ENCODE measurements around the gene HLA-DMB. TPM values are rescaled to one million over a fixed set of nuclear protein-coding genes. Genes with fewer than 3 reads are reported as not detected.

Gene HLA-DMB
- total RNA-seq, 1 experiment from 2014 or later = 1.7 TPM

GRCh38 chr6:32890831-32891230 is 50.0 kb downstream of the HLA-DMB start:
- H3K9me3 Mint-ChIP-seq = no peaks in the 10 kb centered on the region; a peak in 2 of 5 replicates
- H3K4me3 Mint-ChIP-seq = no peak overlapping the region
- H3K9ac ChIP-seq (ENCODE audit: extremely low read depth, insufficient read length, low read length) = no peak overlapping the region
- no peak overlapping the region for H4K8ac ChIP-seq (replicated peaks; ENCODE audit: insufficient read length, low read depth, low read length)
- peaks cover 3% of the 10 kb centered on the region; the same call in 1 of the 2 replicates for H3K4me1 ChIP-seq (ENCODE audit: insufficient read depth, low read length)
- H2AK5ac ChIP-seq (ENCODE audit: insufficient read length, low read length) = no peak overlapping the region
- H3K36me3 Mint-ChIP-seq (ENCODE audit: insufficient read depth in 1 of 3, low read depth in 3 of 3) = peaks cover 0 to 2% (median 0%) of the 10 kb centered on the region in 3 experiments; a peak in 2 of 7 replicates
- H4K5ac ChIP-seq (ENCODE audit: insufficient read length, low read depth, low read length) = no peak overlapping the region
- no peak overlapping the region for H3T11ph ChIP-seq (ENCODE audit: low read length)
- H2BK12ac ChIP-seq (ENCODE audit: insufficient read length, low read depth, low read length) = no peak overlapping the region
- TF ChIP-seq, protein P1, sequence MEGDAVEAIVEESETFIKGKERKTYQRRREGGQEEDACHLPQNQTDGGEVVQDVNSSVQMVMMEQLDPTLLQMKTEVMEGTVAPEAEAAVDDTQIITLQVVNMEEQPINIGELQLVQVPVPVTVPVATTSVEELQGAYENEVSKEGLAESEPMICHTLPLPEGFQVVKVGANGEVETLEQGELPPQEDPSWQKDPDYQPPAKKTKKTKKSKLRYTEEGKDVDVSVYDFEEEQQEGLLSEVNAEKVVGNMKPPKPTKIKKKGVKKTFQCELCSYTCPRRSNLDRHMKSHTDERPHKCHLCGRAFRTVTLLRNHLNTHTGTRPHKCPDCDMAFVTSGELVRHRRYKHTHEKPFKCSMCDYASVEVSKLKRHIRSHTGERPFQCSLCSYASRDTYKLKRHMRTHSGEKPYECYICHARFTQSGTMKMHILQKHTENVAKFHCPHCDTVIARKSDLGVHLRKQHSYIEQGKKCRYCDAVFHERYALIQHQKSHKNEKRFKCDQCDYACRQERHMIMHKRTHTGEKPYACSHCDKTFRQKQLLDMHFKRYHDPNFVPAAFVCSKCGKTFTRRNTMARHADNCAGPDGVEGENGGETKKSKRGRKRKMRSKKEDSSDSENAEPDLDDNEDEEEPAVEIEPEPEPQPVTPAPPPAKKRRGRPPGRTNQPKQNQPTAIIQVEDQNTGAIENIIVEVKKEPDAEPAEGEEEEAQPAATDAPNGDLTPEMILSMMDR (conservative IDR thresholded peaks at IDR 0.05) = no peak
- H3K23ac ChIP-seq (ENCODE audit: insufficient read length, low read depth, low read length) = no peak overlapping the region
- H2AFZ ChIP-seq (ENCODE audit: low read length) = no peak overlapping the region
- peaks cover 10 to 15% of the 10 kb centered on the region in 2 experiments for H3K4me1 Mint-ChIP-seq
- H2BK20ac ChIP-seq (ENCODE audit: low read depth, low read length, poor library complexity, severe bottlenecking) = no peak overlapping the region
- H3K9me3 ChIP-seq (ENCODE audit: control insufficient read depth, low read depth, low read length) = no peaks in the 10 kb centered on the region
- no peak overlapping the region for H2BK120ac ChIP-seq (ENCODE audit: low read depth, low read length, poor library complexity, severe bottlenecking)
- H3K27me3 Mint-ChIP-seq (ENCODE audit: low read depth) = peaks cover 2% of the 10 kb centered on the region; the same call in 1 of the 2 replicates
- no peak overlapping the region for H4K91ac ChIP-seq (ENCODE audit: insufficient read length, low read depth, low read length)
- no peaks in the 10 kb centered on the region for H4K20me1 ChIP-seq (ENCODE audit: control insufficient read depth, insufficient read depth, insufficient read length)
- H3K23me2 ChIP-seq (ENCODE audit: insufficient read length, low read depth, low read length, poor library complexity, severe bottlenecking) = peaks cover 13% of the 10 kb centered on the region
- H2BK15ac ChIP-seq (ENCODE audit: low read depth, low read length) = no peak overlapping the region
- H2BK5ac ChIP-seq (ENCODE audit: insufficient read length, low read length) = no peak overlapping the region
- peaks cover 2% of the 10 kb centered on the region; the same call in 1 of the 2 replicates for H3K79me2 ChIP-seq (ENCODE audit: insufficient read depth, low read length)
- H3K18ac ChIP-seq (ENCODE audit: insufficient read length, low read depth, low read length) = no peak overlapping the region
- H3K27ac ChIP-seq (ENCODE audit: insufficient read length, low read depth, low read length) = no peak overlapping the region
- no peak overlapping the region for H3K27ac Mint-ChIP-seq
- no peak overlapping the region for H3K56ac ChIP-seq (ENCODE audit: insufficient read length, low read depth, low read length)
- no peak overlapping the region for H3K4ac ChIP-seq (ENCODE audit: low read depth, low read length)
- H3K14ac ChIP-seq (ENCODE audit: insufficient read depth, low read length) = no peak overlapping the region
- no peak for DNase-seq
- no peak overlapping the region for H3K4me2 ChIP-seq (ENCODE audit: insufficient read depth, insufficient read length, low read length)
- no peaks in the 10 kb centered on the region for H3K79me1 ChIP-seq (ENCODE audit: insufficient read depth, low read depth, low read length, poor library complexity, severe bottlenecking)
- WGBS (ENCODE audit: extremely low coverage, insufficient read length, low lambda C conversion rate) = no CpG with 5 or more reads among the region's 1 CpG
- H3K27me3 ChIP-seq (ENCODE audit: insufficient read depth, low read length) = no peaks in the 10 kb centered on the region
